Purkinje cell (primary cell): ENCODE data around the gene NPY4R. TPM values are rescaled to one million over a fixed set of nuclear protein-coding genes. Genes with fewer than 3 reads are reported as not detected.

ENCODE experiments used
- polyA plus RNA-seq: library from polyadenylated mRNA; unstranded; fragments of >200 nt; fragmentation: Nextera tagmentation; gene quantifications from 2 replicates; pipeline ENCODE4 v1.2.1, GENCODE V29; 2014

The NPY4R gene, protein sequence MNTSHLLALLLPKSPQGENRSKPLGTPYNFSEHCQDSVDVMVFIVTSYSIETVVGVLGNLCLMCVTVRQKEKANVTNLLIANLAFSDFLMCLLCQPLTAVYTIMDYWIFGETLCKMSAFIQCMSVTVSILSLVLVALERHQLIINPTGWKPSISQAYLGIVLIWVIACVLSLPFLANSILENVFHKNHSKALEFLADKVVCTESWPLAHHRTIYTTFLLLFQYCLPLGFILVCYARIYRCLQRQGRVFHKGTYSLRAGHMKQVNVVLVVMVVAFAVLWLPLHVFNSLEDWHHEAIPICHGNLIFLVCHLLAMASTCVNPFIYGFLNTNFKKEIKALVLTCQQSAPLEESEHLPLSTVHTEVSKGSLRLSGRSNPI
- not detected in 2 replicates for polyA plus RNA-seq

GRCh38 chr10:46465765-46466164 is at the start of gene NPY4R:
Gene NPY4R (minus strand): TSS chr10:46465958. CDS start chr10:46462635, 3,323 bp downstream.

Other genes with a start within 250 kb of the NPY4R start
- not detected in 2 replicates for gene ANTXRL, start 179.0 kb downstream of the NPY4R start, polyA plus RNA-seq
- not detected in 2 replicates for gene ANXA8L1, start 90.2 kb downstream of the NPY4R start, polyA plus RNA-seq
- not detected in 2 replicates for gene GPRIN2, start 90.7 kb upstream of the NPY4R start, polyA plus RNA-seq
- gene SYT15, start 113.2 kb upstream of the NPY4R start, polyA plus RNA-seq = 0.32 and 0.81 TPM in 2 replicates